HG03565 (cell line): ENCODE measurements around the gene ITGA2B.
"Not testable (repeated sequence)": the region's sequence is repeated elsewhere in the genome, so short reads cannot be mapped to it uniquely, and the experiment has no call there.

Experiments used
- ATAC-seq: cut with Tn5 transposase; IDR thresholded peaks from one replicate; pipeline ENCODE4 v1.9.1; 2021; ENCODE audit warnings: mild to moderate bottlenecking, moderate library complexity; ENCODE audit not compliant: unreplicated experiment

Gene ITGA2B

DNA sequence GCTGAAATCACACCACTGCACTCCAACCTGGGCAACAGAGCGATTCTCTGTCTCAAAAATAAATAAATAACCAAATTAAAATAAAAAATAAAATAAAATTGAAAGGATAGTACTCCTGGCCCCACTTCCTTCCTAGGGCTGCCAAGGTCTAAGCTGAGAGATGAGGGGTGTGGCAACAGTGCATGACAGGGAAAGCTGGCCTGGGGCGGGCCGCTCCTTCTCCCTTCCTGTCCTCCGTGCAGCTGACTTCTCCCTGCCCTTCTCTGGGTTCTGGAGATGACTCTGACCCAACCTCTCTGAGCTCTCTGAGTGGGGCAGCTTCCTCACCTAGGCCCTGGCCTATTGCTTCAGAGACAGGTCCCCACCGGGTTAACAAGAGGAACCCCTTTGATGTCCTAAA, 56.1 kb downstream of the ITGA2B start:
- ATAC-seq, result no peak

DNA sequence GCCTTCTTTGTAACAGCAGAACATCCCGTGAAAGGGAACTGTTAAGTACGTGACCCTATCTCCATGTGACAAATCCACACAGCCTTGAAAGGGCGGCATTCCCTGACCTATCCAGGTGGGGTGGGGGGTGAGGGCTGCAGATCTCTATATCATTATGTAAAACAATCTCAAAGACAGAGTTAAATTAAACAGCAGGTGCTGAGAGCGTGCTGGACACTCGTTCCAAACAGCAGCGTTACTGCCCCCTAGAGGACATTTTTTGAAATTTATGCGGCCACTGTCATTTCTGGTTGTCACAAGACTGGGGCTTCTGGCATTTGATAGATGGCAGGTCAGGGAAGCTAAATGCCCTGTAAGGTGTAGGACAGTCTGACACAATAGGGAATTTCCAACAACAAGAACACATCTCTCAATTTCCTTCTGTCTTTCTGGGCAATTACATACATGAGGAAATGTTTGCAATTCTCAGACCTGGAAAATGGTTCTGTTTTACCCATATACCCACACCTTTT, 58.1 kb downstream of the ITGA2B start:
- ATAC-seq, result no peak

DNA sequence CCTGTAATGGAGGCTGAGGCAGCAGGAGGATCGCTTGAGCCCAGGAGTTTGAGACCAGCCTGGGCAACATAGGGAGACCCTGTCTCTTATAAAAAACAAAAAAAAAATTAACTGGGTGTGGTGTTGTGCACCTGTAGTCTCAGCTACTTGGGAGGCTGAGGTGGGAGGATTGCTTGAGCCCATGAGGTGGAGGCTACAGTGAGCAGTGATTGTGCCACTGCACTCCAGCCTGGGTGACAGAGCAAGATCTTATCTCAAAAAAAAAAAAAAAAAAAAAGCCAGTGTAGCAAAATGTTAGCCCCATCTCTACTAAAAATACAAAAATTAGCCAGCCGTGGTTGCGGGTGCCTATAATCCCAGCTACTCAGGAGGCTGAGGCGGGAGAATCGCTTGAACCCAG, 59.2 kb downstream of the ITGA2B start:
- not testable (repeated sequence) for ATAC-seq

DNA sequence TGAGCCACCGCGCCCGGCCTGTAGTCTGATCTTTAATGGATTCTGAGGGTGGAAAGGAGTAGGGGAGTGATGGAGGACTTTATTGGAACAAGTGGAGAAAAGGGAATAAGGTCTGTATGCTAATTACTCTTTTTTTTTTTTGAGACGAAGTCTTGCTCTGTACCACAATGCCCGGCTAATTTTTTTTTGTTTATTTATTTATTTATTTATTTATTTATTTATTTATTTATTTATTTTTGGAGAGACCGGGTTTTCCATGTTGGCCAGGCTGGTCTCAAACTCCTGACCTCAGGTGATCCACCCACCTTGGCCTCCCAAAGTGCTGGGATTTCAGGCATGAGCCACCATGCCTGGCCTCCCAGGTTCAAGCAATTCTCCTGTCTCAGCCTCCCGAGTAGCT, 59.9 kb downstream of the ITGA2B start:
- ATAC-seq, result not testable (repeated sequence)

DNA sequence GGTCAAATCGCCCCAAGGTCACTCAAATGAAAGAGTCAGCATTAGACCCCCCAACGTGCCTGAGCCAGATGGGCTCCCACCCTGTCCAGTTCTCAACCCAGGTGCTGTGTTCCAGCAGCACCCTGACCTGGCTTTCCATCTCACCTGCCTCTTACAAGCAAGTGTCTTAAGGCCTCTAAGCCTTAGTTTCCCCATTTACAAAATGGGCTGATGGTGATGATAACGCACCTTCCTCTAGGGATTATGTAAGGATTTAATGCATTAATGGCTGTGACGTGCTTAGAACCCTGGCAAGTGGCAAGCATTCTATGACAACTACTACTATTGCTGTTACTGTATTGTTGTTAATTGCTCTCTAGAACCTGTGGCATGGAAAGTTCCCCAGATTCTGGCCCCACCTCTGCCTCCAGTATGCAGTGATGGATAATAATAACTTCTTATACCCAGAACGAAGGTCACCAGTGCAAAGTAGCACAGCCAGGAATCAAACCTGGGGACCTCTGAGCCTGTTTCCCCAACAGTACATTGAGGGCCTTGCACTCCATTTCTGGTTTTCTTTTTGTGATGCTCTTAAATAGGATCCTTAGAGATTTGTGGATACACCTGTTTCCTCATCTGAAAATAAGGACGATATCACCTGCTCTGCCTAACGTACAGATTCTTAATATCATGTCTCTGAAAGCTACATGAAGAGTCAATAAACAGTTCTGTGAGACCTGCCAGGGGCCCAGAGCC, 61.6 kb downstream of the ITGA2B start:
- no peak for ATAC-seq

DNA sequence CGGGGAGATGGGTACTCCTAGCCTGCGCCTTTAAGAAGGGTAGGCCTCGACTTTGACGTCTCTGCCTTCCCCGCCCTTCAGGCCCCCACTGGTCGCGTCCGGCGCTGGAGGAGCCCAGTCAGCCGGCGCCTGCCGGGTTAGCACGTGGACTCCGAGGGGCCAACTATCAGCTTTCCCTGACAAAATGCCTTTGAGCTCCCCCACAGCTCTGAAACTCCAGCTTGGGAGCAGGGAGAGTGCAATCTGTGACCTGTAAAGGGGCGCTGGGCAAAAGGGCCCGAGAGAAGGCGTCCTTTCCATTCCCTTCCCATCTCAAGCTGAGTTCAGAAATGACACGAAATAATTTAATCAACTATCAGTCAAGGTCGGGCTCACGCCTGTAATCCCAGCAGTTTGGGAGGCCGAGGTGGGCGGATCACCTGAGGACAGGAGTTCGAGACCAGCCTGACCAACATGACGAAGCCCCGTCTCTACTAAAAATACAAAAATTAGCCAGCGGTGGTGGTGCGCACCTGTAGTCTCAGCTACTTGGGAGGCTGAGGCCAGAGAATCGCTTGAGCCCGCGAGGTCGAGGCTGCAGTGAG, 62.5 kb downstream of the ITGA2B start:
- peak; percentile 45 for ATAC-seq

DNA sequence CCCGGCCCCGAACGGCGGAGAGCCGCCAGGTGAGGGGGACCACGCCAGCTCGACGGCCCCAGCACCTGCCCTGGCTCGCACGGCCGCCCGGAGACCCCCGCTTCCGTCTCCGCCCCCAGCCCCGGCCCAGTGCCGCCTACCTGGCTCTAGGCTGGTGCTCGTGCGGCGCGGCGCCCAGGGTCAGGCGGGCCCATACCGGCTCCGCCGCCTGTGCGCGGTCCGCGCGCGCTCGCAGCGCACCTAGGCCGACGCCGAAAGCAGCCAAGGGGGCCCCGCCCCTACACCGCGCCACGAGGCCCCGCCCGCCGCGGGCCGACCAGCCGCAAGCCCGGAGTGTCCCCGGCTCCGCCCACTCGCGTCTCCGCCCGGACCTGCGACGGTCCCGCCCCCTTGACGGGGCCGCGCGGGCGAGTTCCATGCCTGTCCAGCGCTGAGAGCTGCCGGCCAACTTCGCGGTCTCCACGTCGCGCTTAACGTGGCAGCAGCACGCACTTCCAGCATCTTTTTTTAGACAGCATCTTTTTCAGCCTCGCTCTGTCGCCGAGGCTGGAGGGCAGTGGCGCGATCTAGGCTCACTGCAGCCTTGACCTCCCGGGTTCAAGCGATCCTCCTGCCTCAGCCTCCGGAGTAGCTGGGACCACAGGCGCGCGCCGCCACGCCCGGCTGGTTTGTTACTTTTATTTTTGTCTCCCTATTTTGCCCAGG, 64.7 kb downstream of the ITGA2B start, which contains the start of gene SLC25A39:
Gene SLC25A39, minus strand, starts transcription at position 253 of the 705 bp plus-strand sequence. CDS start 1,261 bp downstream, outside the sequence.
- ATAC-seq, result peak; percentile 54

DNA sequence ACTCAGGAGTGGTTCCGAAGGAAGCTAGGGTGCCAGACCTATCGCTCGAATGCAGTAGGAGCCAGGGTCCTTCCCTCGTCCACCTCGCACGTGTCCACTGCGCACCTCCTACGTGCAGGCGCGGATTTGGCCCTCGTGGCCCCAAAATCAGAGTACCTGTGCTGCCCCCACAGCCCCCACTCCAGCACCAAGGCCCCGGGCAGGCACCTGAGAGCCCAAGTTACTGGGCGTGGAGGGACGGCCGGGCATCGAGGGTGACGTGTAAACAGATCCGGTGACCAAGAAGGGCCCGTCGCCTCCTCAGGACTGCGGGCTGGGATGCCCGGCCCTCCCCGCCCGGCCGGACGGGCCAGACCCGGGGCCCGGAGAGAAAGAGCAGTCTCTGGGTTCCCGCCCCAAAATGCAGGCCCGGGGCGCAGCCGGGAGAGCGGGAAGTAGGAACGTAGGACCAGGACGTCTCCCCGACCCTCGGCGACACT, 65.3 kb downstream of the ITGA2B start:
- ATAC-seq, result peak; percentile 0

DNA sequence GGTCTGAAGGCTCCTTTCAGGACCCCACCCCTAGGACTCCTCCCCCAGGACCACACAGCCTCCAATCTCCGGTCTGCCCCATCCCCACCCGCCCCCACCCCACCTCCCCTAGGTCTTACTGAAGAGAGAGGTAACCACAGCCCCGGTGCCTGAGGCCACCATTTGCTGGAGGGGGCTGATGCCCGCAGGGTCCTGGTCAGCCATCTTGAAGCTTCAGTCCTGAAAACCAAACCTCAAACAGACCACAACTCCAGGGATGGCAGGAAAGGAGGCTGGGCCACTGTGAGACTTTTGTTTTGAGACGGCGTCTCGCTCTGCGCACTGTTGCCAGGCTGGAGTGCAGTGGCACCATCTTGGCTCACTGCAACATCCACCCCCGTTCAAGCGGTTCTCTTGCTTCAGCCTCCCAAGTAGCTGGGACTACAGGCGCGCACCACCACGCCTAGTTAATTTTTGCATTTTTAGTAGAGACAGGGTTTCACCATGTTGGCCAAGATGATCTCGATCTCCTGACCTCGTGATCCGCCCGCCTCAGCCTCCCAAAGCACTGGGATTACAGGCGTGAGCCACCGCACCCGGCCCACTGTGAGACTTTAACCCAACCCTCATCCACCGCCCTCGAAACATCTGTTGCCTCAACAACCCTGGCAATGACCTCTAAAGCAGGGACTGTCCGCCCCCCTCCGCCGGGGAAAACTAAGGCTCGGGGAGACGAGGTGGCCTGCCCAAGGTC, 65.9 kb downstream of the ITGA2B start:
- ATAC-seq, result no peak

DNA sequence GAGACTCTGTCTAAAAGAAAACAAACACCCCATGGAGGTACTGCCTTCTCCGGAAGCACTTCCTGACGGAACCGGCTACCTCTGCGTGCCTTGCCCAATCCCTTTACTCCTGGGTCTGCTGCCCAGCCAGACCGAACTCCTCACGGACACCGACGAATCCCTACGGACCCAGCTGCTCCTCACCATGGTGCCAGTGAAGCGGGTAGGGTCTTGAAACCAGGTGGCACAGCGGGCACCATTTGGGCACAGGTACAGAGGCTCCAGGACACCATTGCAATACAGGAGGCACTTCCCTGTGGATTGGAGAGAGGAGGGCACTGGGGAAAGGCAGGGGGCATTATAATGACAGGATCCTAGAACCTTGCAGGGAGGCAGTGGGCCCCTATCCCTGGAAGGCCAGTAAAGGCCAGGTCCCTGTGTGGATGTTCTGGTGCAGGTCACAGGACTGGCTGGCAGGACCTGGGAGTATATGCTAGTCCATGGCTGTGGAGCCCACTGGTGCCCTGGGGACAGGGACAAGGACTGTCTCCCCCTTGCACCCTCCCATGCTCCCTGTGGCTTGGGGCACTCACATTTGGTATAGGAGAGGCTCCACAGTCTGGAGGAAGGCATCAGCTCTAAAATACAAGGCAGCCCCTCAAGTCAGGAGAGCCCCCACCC, 67.1 kb downstream of the ITGA2B start:
- no peak for ATAC-seq
